Measurements from ENCODE around the gene PUSL1.

PUSL1 gene

GRCh38 chr1:1293263-1294249, 14.8 kb upstream of the PUSL1 start:
- DNase-seq (ENCODE audit: low read depth in 1 of 2, low spot score in 1 of 2): no peak

GRCh38 chr1:1294250-1294890, 14.0 kb upstream of the PUSL1 start:
- DNase-seq (ENCODE audit: low read depth in 1 of 2, low spot score in 1 of 2): no peak

- no peak for DNase-seq (ENCODE audit: low read depth in 1 of 2, low spot score in 1 of 2)
These were observed 13.1 kb upstream of the PUSL1 start for GRCh38 chr1:1295154-1295923.

GRCh38 chr1:1296070-1297061, 12.0 kb upstream of the PUSL1 start:
- DNase-seq (ENCODE audit: low read depth in 1 of 2, low spot score in 1 of 2): no peak

GRCh38 chr1:1297802-1298424, 10.5 kb upstream of the PUSL1 start:
- no peak for DNase-seq (ENCODE audit: low read depth in 1 of 2, low spot score in 1 of 2)

GRCh38 chr1:1298861-1299685, 9.3 kb upstream of the PUSL1 start:
- no peak for DNase-seq (ENCODE audit: low read depth in 1 of 2, low spot score in 1 of 2)

GRCh38 chr1:1299686-1300351, 8.6 kb upstream of the PUSL1 start:
- no peak for DNase-seq (ENCODE audit: low read depth in 1 of 2, low spot score in 1 of 2)

- DNase-seq (ENCODE audit: low read depth in 1 of 2, low spot score in 1 of 2): no peak
These were observed 8.1 kb upstream of the PUSL1 start for GRCh38 chr1:1300352-1300739.

- no peak for DNase-seq (ENCODE audit: low read depth in 1 of 2, low spot score in 1 of 2)
These were observed 6.4 kb upstream of the PUSL1 start for GRCh38 chr1:1302006-1302430.

- DNase-seq (ENCODE audit: low read depth in 1 of 2, low spot score in 1 of 2): no peak
These were observed 5.4 kb upstream of the PUSL1 start for GRCh38 chr1:1302951-1303509.

- no peak for DNase-seq (ENCODE audit: low read depth in 1 of 2, low spot score in 1 of 2)
These were observed 4.7 kb upstream of the PUSL1 start for GRCh38 chr1:1303736-1304135.

- no peak for DNase-seq (ENCODE audit: low read depth in 1 of 2, low spot score in 1 of 2)
These were observed 3.8 kb upstream of the PUSL1 start for GRCh38 chr1:1304331-1305299.

GRCh38 chr1:1305300-1306069, 2.9 kb upstream of the PUSL1 start:
- peak; percentile 39 to 50 for DNase-seq (ENCODE audit: low read depth in 1 of 2, low spot score in 1 of 2)

GRCh38 chr1:1306070-1306660, 2.2 kb upstream of the PUSL1 start:
- DNase-seq (ENCODE audit: low read depth in 1 of 2, low spot score in 1 of 2): no peak

- DNase-seq (ENCODE audit: low read depth in 1 of 2, low spot score in 1 of 2): no peak
These were observed 1.6 kb upstream of the PUSL1 start for GRCh38 chr1:1306661-1307260.

Measured in activated T-helper 1 cell treated with anti-CD3 and anti-CD28 coated beads, Interleukin-2, amount 50 U/mL, for 16 hours (primary cell).